ENCODE data around the gene KLHL18. TPM values are rescaled to one million over a fixed set of nuclear protein-coding genes. Genes with fewer than 3 reads are reported as not detected.

KLHL18 gene
- total and polyA plus RNA-seq, 4 donors: 3.5 to 12.6 (median 10.3) TPM

GRCh38 chr3:47333907-47334306, 51.2 kb downstream of the KLHL18 start:
- Histone ChIP-seq H3K9ac (ENCODE audit: low read depth in 1 of 2, low read length in 2 of 2) (no peak overlapping the region), H3K36me3 (ENCODE audit: control insufficient read depth in 4 of 4, insufficient read depth in 3 of 4, low read depth in 1 of 4, low read length in 3 of 4) (peaks cover 10 to 59% (median 44%) of the 10 kb centered on the region in 4 donors), H3K4me3 (ENCODE audit: low read depth in 1 of 3, low read length in 3 of 3) (no peak overlapping the region), H3K9me3 (ENCODE audit: control insufficient read depth in 4 of 4, low read length in 3 of 4) (no peaks in the 10 kb centered on the region), H3K27me3 (ENCODE audit: control insufficient read depth in 4 of 4, insufficient read depth in 4 of 4, low read length in 3 of 4) (no peaks in the 10 kb centered on the region), H3K27ac (ENCODE audit: low read depth in 1 of 2, low read length in 2 of 2) (no peak overlapping the region), H3K4me1 (ENCODE audit: control insufficient read depth in 4 of 4, insufficient read depth in 4 of 4, low read length in 3 of 4) (no peaks in the 10 kb centered on the region)
- WGBS: 77% methylated on average over 3 of the region's 3 CpGs
- TF ChIP-seq NR2F2 (IDR thresholded peaks at IDR 0.05) (no peak), CTCF (IDR thresholded peaks at IDR 0.05; ENCODE audit: low read depth, low read length, missing input control) (no peak), FOXA2 (IDR thresholded peaks at IDR 0.05) (no peak), TAF1 (conservative IDR thresholded peaks at IDR 0.05) (no peak), GABPA (IDR thresholded peaks at IDR 0.05 in 1 of 2, conservative IDR thresholded peaks at IDR 0.05 in 1 of 2) (no peak), RAD21 (IDR thresholded peaks at IDR 0.05) (no peak), REST (IDR thresholded peaks at IDR 0.05) (no peak), ZBTB33 (IDR thresholded peaks at IDR 0.05) (no peak), RXRA (IDR thresholded peaks at IDR 0.05) (no peak), YY1 (IDR thresholded peaks at IDR 0.05) (no peak), HNF4A (conservative IDR thresholded peaks at IDR 0.05) (no peak), HNF4G (IDR thresholded peaks at IDR 0.05) (no peak), MAX (IDR thresholded peaks at IDR 0.05) (no peak), EGR1 (IDR thresholded peaks at IDR 0.05; ENCODE audit: low read depth in 2 of 2) (no peak), FOXA1 (IDR thresholded peaks at IDR 0.05) (no peak), JUND (IDR thresholded peaks at IDR 0.05) (no peak), ATF3 (IDR thresholded peaks at IDR 0.05) (no peak), SP1 (IDR thresholded peaks at IDR 0.05) (no peak)
- no peak for DNase-seq (ENCODE audit: low spot score)

Measured in liver (tissue), 9 donors.